Skeletal muscle satellite cell (primary cell): ENCODE results near the gene CFAP92.

Experiments used
- H3K27me3 ChIP-seq: 2 replicates; pipeline ENCODE4 v1.7.0; 2013; ENCODE audit warnings: low read length; ENCODE audit not compliant: control insufficient read depth, insufficient read depth
- H3K36me3 ChIP-seq: 2 replicates; pipeline ENCODE4 v1.7.0; 2013; ENCODE audit warnings: mild to moderate bottlenecking, control low read depth, low read length; ENCODE audit not compliant: insufficient read depth
- H3K4me1 ChIP-seq: 2 replicates; pipeline ENCODE4 v1.7.0; 2013; ENCODE audit warnings: low read length; ENCODE audit not compliant: control insufficient read depth, insufficient read depth
- H3K4me2 ChIP-seq: 2 replicates; pipeline ENCODE4 v1.7.0; 2013; ENCODE audit warnings: mild to moderate bottlenecking, low read length
- H3K4me3 ChIP-seq: 2 replicates; pipeline ENCODE4 v1.7.0; 2013; ENCODE audit warnings: low read length
- H3K9ac ChIP-seq: 2 replicates; pipeline ENCODE4 v1.7.0; 2013; ENCODE audit warnings: mild to moderate bottlenecking, low read depth, low read length, moderate library complexity
- H3K9me3 ChIP-seq: replicated peaks from 2 replicates; pipeline ENCODE4 v1.7.0; 2013; ENCODE audit warnings: mild to moderate bottlenecking, control low read depth, low read length

The CFAP92 gene

GRCh38 chr3:128994581-128995546, 988 bp upstream of the CFAP92 start:
- peaks cover 7% of the 10 kb centered on the region for H3K4me1 ChIP-seq
- peak overlapping the region; percentile 84 for H3K4me2 ChIP-seq
- no peaks in the 10 kb centered on the region for H3K36me3 ChIP-seq
- H3K9me3 ChIP-seq, result no peaks in the 10 kb centered on the region
- no peak overlapping the region for H3K4me3 ChIP-seq
- no peak overlapping the region for H3K9ac ChIP-seq
- peaks cover 80% of the 10 kb centered on the region for H3K27me3 ChIP-seq

- Histone ChIP-seq H3K4me3 (peak overlapping the region; percentile 65), H3K4me1 (peaks cover 7% of the 10 kb centered on the region), H3K9me3 (no peaks in the 10 kb centered on the region), H3K36me3 (no peaks in the 10 kb centered on the region), H3K4me2 (peak overlapping the region; percentile 84), H3K27me3 (peaks cover 78% of the 10 kb centered on the region), H3K9ac (no peak overlapping the region)
Observed at GRCh38 chr3:128994173-128994512, 267 bp upstream of the CFAP92 start.

GRCh38 chr3:128992926-128993460, 883 bp downstream of the CFAP92 start:
- no peak overlapping the region for H3K4me2 ChIP-seq
- H3K9me3 ChIP-seq, result no peaks in the 10 kb centered on the region
- no peak overlapping the region for H3K9ac ChIP-seq
- peaks cover 7% of the 10 kb centered on the region for H3K4me1 ChIP-seq
- no peaks in the 10 kb centered on the region for H3K36me3 ChIP-seq
- no peak overlapping the region for H3K4me3 ChIP-seq
- H3K27me3 ChIP-seq, result peaks cover 67% of the 10 kb centered on the region

- H3K4me3 ChIP-seq, result no peak overlapping the region
- no peak overlapping the region for H3K4me2 ChIP-seq
- peaks cover 7% of the 10 kb centered on the region for H3K4me1 ChIP-seq
- H3K36me3 ChIP-seq, result no peaks in the 10 kb centered on the region
- peaks cover 61% of the 10 kb centered on the region for H3K27me3 ChIP-seq
- H3K9me3 ChIP-seq, result no peaks in the 10 kb centered on the region
- H3K9ac ChIP-seq, result no peak overlapping the region
Observed at GRCh38 chr3:128991355-128991895, 2.5 kb downstream of the CFAP92 start.

- no peak overlapping the region for H3K4me2 ChIP-seq
- no peaks in the 10 kb centered on the region for H3K9me3 ChIP-seq
- H3K36me3 ChIP-seq, result no peaks in the 10 kb centered on the region
- no peaks in the 10 kb centered on the region for H3K4me1 ChIP-seq
- H3K27me3 ChIP-seq, result peaks cover 48% of the 10 kb centered on the region
- no peak overlapping the region for H3K4me3 ChIP-seq
- H3K9ac ChIP-seq, result no peak overlapping the region
Observed at GRCh38 chr3:128988286-128988685, 5.6 kb downstream of the CFAP92 start.

GRCh38 chr3:128987302-128988100, 6.4 kb downstream of the CFAP92 start:
- H3K9ac ChIP-seq, result no peak overlapping the region
- no peaks in the 10 kb centered on the region for H3K4me1 ChIP-seq
- H3K36me3 ChIP-seq, result no peaks in the 10 kb centered on the region
- H3K27me3 ChIP-seq, result peaks cover 48% of the 10 kb centered on the region
- H3K9me3 ChIP-seq, result no peaks in the 10 kb centered on the region
- no peak overlapping the region for H3K4me2 ChIP-seq
- no peak overlapping the region for H3K4me3 ChIP-seq

GRCh38 chr3:128984596-128984995, 9.3 kb downstream of the CFAP92 start:
- H3K36me3 ChIP-seq, result no peaks in the 10 kb centered on the region
- no peak overlapping the region for H3K4me2 ChIP-seq
- H3K9ac ChIP-seq, result no peak overlapping the region
- H3K9me3 ChIP-seq, result no peaks in the 10 kb centered on the region
- no peaks in the 10 kb centered on the region for H3K4me1 ChIP-seq
- peaks cover 47% of the 10 kb centered on the region for H3K27me3 ChIP-seq
- H3K4me3 ChIP-seq, result no peak overlapping the region

- H3K36me3 ChIP-seq, result no peaks in the 10 kb centered on the region
- H3K4me1 ChIP-seq, result no peaks in the 10 kb centered on the region
- H3K4me3 ChIP-seq, result no peak overlapping the region
- H3K27me3 ChIP-seq, result peaks cover 46% of the 10 kb centered on the region
- no peak overlapping the region for H3K9ac ChIP-seq
- no peak overlapping the region for H3K4me2 ChIP-seq
- H3K9me3 ChIP-seq, result no peaks in the 10 kb centered on the region
Observed at GRCh38 chr3:128983293-128984069, 10.4 kb downstream of the CFAP92 start.

GRCh38 chr3:128975276-128975675, 18.6 kb downstream of the CFAP92 start:
- Histone ChIP-seq H3K4me2 (no peak overlapping the region), H3K4me1 (no peaks in the 10 kb centered on the region), H3K27me3 (peaks cover 57% of the 10 kb centered on the region), H3K9ac (no peak overlapping the region), H3K9me3 (no peaks in the 10 kb centered on the region), H3K4me3 (no peak overlapping the region), H3K36me3 (no peaks in the 10 kb centered on the region)

- no peaks in the 10 kb centered on the region for H3K4me1 ChIP-seq
- no peaks in the 10 kb centered on the region for H3K36me3 ChIP-seq
- no peak overlapping the region for H3K4me3 ChIP-seq
- H3K9ac ChIP-seq, result no peak overlapping the region
- H3K27me3 ChIP-seq, result peaks cover 60% of the 10 kb centered on the region
- H3K4me2 ChIP-seq, result no peak overlapping the region
- no peaks in the 10 kb centered on the region for H3K9me3 ChIP-seq
Observed at GRCh38 chr3:128973988-128974564, 19.8 kb downstream of the CFAP92 start.
